ENCODE data around the gene MAML2.

DNA sequence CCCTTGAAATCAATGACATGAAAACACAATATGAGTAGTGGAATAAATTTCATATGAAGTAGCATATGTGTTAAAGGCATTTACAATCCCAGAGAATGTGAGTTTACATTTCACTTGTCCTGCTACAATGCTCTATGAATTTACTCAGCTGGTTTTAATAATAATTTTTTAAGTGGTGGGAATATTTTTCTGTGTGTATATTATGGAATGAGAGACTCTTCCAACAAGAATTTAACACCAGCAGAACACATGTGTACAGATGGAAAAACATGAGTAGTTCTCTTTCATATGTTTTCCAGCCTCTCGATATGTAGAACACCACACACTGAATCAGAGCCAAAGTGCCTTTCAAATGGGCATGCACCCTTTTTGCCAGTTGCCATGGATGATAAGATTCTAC is 170.4 kb downstream of the MAML2 start:
- TF ChIP-seq, protein P1, sequence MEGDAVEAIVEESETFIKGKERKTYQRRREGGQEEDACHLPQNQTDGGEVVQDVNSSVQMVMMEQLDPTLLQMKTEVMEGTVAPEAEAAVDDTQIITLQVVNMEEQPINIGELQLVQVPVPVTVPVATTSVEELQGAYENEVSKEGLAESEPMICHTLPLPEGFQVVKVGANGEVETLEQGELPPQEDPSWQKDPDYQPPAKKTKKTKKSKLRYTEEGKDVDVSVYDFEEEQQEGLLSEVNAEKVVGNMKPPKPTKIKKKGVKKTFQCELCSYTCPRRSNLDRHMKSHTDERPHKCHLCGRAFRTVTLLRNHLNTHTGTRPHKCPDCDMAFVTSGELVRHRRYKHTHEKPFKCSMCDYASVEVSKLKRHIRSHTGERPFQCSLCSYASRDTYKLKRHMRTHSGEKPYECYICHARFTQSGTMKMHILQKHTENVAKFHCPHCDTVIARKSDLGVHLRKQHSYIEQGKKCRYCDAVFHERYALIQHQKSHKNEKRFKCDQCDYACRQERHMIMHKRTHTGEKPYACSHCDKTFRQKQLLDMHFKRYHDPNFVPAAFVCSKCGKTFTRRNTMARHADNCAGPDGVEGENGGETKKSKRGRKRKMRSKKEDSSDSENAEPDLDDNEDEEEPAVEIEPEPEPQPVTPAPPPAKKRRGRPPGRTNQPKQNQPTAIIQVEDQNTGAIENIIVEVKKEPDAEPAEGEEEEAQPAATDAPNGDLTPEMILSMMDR (IDR thresholded peaks at IDR 0.05) = no peak
- TF ChIP-seq POLR2A (IDR thresholded peaks at IDR 0.05) = no peak
